GM12801 (cell line): ENCODE data around the gene GPR65.

Experiments
- CTCF ChIP-seq: IDR thresholded peaks from one replicate; pipeline ENCODE4 v1.5.1; 2011; ENCODE audit warnings: control low read depth; ENCODE audit not compliant: insufficient read length; ENCODE audit errors: extremely low read depth

Gene GPR65

GRCh38 chr14:88030079-88030478, 25.1 kb downstream of the GPR65 start:
- no peak for TF ChIP-seq CTCF

GRCh38 chr14:88030892-88031291, 26.0 kb downstream of the GPR65 start:
- no peak for TF ChIP-seq CTCF

GRCh38 chr14:88032373-88032772, 27.4 kb downstream of the GPR65 start:
- TF ChIP-seq CTCF, result no peak

GRCh38 chr14:88034076-88034475, 29.1 kb downstream of the GPR65 start:
- no peak for TF ChIP-seq CTCF

GRCh38 chr14:88036422-88036821, 31.5 kb downstream of the GPR65 start:
- no peak for TF ChIP-seq CTCF

- TF ChIP-seq CTCF, result no peak
These were observed 32.4 kb downstream of the GPR65 start for GRCh38 chr14:88037325-88037724.

GRCh38 chr14:88039197-88039596, 34.3 kb downstream of the GPR65 start:
- no peak for TF ChIP-seq CTCF

- no peak for TF ChIP-seq CTCF
These were observed 35.2 kb downstream of the GPR65 start for GRCh38 chr14:88040146-88040545.
